H9 (cell line): ENCODE results near the gene PICALM. TPM values are rescaled to one million over a fixed set of nuclear protein-coding genes. Genes with fewer than 3 reads are reported as not detected.

Experiments
- DNase-seq: peaks from one replicate; pipeline ENCODE4 v3.0.0-alpha.2; 2017
- H2AFZ ChIP-seq: one replicate; pipeline ENCODE4 v1.6.1; 2013; ENCODE audit warnings: mild to moderate bottlenecking, low read length, control low read depth, moderate library complexity
- H2AK5ac ChIP-seq: 2 replicates; pipeline ENCODE4 v1.6.1; 2013; ENCODE audit warnings: low read length, control low read depth, mixed read lengths; ENCODE audit not compliant: insufficient read length
- H2BK120ac ChIP-seq: one replicate; pipeline ENCODE4 v1.6.1; 2013; ENCODE audit warnings: low read depth, mild to moderate bottlenecking, low read length, control low read depth, inconsistent platforms; ENCODE audit not compliant: poor library complexity, severe bottlenecking
- H2BK12ac ChIP-seq: 2 replicates; pipeline ENCODE4 v1.6.1; 2013; ENCODE audit warnings: low read length, control low read depth, mixed read lengths, low read depth; ENCODE audit not compliant: insufficient read length
- H2BK15ac ChIP-seq: 2 replicates; pipeline ENCODE4 v1.6.1; 2013; ENCODE audit warnings: low read depth, low read length, control low read depth
- H2BK20ac ChIP-seq: one replicate; pipeline ENCODE4 v1.6.1; 2013; ENCODE audit warnings: low read depth, mild to moderate bottlenecking, low read length, control low read depth, inconsistent platforms; ENCODE audit not compliant: poor library complexity, severe bottlenecking
- H2BK5ac ChIP-seq: 2 replicates; pipeline ENCODE4 v1.6.1; 2013; ENCODE audit warnings: low read length, control low read depth, mixed read lengths; ENCODE audit not compliant: insufficient read length
- H3K14ac ChIP-seq: 2 replicates; pipeline ENCODE4 v1.6.1; 2013; ENCODE audit warnings: low read length, control low read depth; ENCODE audit not compliant: insufficient read depth
- H3K18ac ChIP-seq: 2 replicates; pipeline ENCODE4 v1.6.1; 2013; ENCODE audit warnings: low read depth, mild to moderate bottlenecking, mixed read lengths, low read length, control low read depth; ENCODE audit not compliant: insufficient read length
- H3K23ac ChIP-seq: 2 replicates; pipeline ENCODE4 v1.6.1; 2013; ENCODE audit warnings: low read length, control low read depth, mixed read lengths, low read depth; ENCODE audit not compliant: insufficient read length
- H3K23me2 ChIP-seq: 2 replicates; pipeline ENCODE4 v1.6.1; 2013; ENCODE audit warnings: low read depth, mild to moderate bottlenecking, mixed read lengths, low read length, control low read depth; ENCODE audit not compliant: insufficient read length, poor library complexity, severe bottlenecking
- H3K27ac ChIP-seq: 2 replicates; pipeline ENCODE4 v1.5.1; 2013; ENCODE audit warnings: low read length, control low read depth, mixed read lengths, low read depth; ENCODE audit not compliant: insufficient read length
- H3K27me3 ChIP-seq: 2 replicates; pipeline ENCODE4 v1.6.1; 2013; ENCODE audit warnings: low read length, control low read depth, inconsistent platforms; ENCODE audit not compliant: insufficient read depth
- H3K4ac ChIP-seq: 2 replicates; pipeline ENCODE4 v1.6.1; 2013; ENCODE audit warnings: low read depth, mild to moderate bottlenecking, control low read depth, inconsistent platforms, low read length, moderate library complexity
- H3K4me1 ChIP-seq: 2 replicates; pipeline ENCODE4 v1.6.1; 2013; ENCODE audit warnings: low read length, control low read depth, inconsistent platforms; ENCODE audit not compliant: insufficient read depth
- H3K4me2 ChIP-seq: 2 replicates; pipeline ENCODE4 v1.6.1; 2013; ENCODE audit warnings: low read length, control low read depth, mixed read lengths; ENCODE audit not compliant: insufficient read length, insufficient read depth
- H3K56ac ChIP-seq: 2 replicates; pipeline ENCODE4 v1.6.1; 2013; ENCODE audit warnings: low read depth, mild to moderate bottlenecking, mixed read lengths, low read length, control low read depth; ENCODE audit not compliant: insufficient read length
- H3K79me1 ChIP-seq: 2 replicates; pipeline ENCODE4 v1.6.1; 2013; ENCODE audit warnings: low read depth, mild to moderate bottlenecking, moderate library complexity, low read length, control low read depth, inconsistent platforms; ENCODE audit not compliant: insufficient read depth, poor library complexity, severe bottlenecking
- H3K79me2 ChIP-seq: 2 replicates; pipeline ENCODE4 v1.6.1; 2013; ENCODE audit warnings: low read length, control low read depth, inconsistent platforms; ENCODE audit not compliant: insufficient read depth
- H3K9ac ChIP-seq: 2 replicates; pipeline ENCODE4 v1.6.1; 2013; ENCODE audit warnings: low read length, control low read depth, mixed read lengths; ENCODE audit not compliant: insufficient read length; ENCODE audit errors: extremely low read depth
- H3K9me3 ChIP-seq: one replicate; pipeline ENCODE4 v1.6.1; 2013; ENCODE audit warnings: low read depth, low read length, inconsistent platforms; ENCODE audit not compliant: control insufficient read depth
- H3T11ph ChIP-seq: one replicate; pipeline ENCODE4 v1.6.1; 2013; ENCODE audit warnings: mild to moderate bottlenecking, low read length, control low read depth, inconsistent platforms
- H4K20me1 ChIP-seq: one replicate; pipeline ENCODE4 v1.6.1; 2013; ENCODE audit not compliant: control insufficient read depth, insufficient read length, insufficient read depth
- H4K5ac ChIP-seq: 2 replicates; pipeline ENCODE4 v1.6.1; 2013; ENCODE audit warnings: low read depth, mild to moderate bottlenecking, mixed read lengths, low read length, control low read depth; ENCODE audit not compliant: insufficient read length
- H4K8ac ChIP-seq: replicated peaks from 2 replicates; pipeline ENCODE4 v1.6.1; 2013; ENCODE audit warnings: low read length, control low read depth, mixed read lengths, low read depth; ENCODE audit not compliant: insufficient read length
- H4K91ac ChIP-seq: 2 replicates; pipeline ENCODE4 v1.6.1; 2013; ENCODE audit warnings: low read depth, mild to moderate bottlenecking, moderate library complexity, mixed read lengths, low read length, control low read depth; ENCODE audit not compliant: insufficient read length
- H3K27ac Mint-ChIP-seq, 3 experiments: 2 replicates in 2 of 3; 3 replicates in 1 of 3; pipeline ENCODE4 v1.8.0; 2020 to 2021; ENCODE audit warnings: mixed read lengths in 3 of 3, mild to moderate bottlenecking in 1 of 3, moderate library complexity in 1 of 3
- H3K27me3 Mint-ChIP-seq: 2 replicates; pipeline ENCODE4 v1.8.0; 2021; ENCODE audit warnings: low read depth, mild to moderate bottlenecking, moderate library complexity, mixed read lengths
- H3K36me3 Mint-ChIP-seq, 3 experiments: 2 replicates in 2 of 3; 3 replicates in 1 of 3; pipeline ENCODE4 v1.8.0; 2020 to 2021; ENCODE audit warnings: low read depth in 3 of 3, mixed read lengths in 3 of 3; ENCODE audit not compliant: insufficient read depth in 1 of 3
- H3K4me1 Mint-ChIP-seq, 2 experiments: 2 replicates each; pipeline ENCODE4 v1.8.0; 2020; ENCODE audit warnings: mixed read lengths in 2 of 2
- H3K4me3 Mint-ChIP-seq, 2 experiments: 2 replicates in 1 of 2; 3 replicates in 1 of 2; pipeline ENCODE4 v1.8.0; 2020 to 2021; ENCODE audit warnings: mild to moderate bottlenecking in 2 of 2, mixed read lengths in 2 of 2, moderate library complexity in 1 of 2
- H3K9me3 Mint-ChIP-seq, 2 experiments: 2 replicates in 1 of 2; 3 replicates in 1 of 2; pipeline ENCODE4 v1.8.0; 2020; ENCODE audit warnings: mild to moderate bottlenecking in 2 of 2, mixed read lengths in 2 of 2, moderate library complexity in 1 of 2
- CTCF ChIP-seq: fragments of 200-600 bp; sonication (generic); conservative IDR thresholded peaks from 3 replicates; pipeline ENCODE4 v1.8.0; 2021; ENCODE audit warnings: antibody characterized with exemption, mild to moderate bottlenecking
- WGBS: extraction: QIAGEN DNeasy Blood & Tissue Kit; methylation state at CpG from one replicate; pipeline ENCODE4 v1.1.7; 2013; ENCODE audit warnings: missing lambda C conversion rate, low lambda C conversion rate, mixed read lengths; ENCODE audit not compliant: insufficient read length; ENCODE audit errors: extremely low coverage; 5-methylcytosine and 5-hydroxymethylcytosine counted together
- total RNA-seq: library from RNA; stranded (reverse); gene quantifications from 2 replicates; pipeline ENCODE4 v1.2.1, GENCODE V29; 2021

PICALM gene
- total RNA-seq, 1 experiment from 2014 or later = 76.4 TPM

GRCh38 chr11:86011175-86011574, 57.7 kb downstream of the PICALM start:
- no peaks in the 10 kb centered on the region for H3K9me3 ChIP-seq
- no peak overlapping the region for H2BK15ac ChIP-seq
- no peak overlapping the region for H3K27ac Mint-ChIP-seq
- no peak for DNase-seq
- no peaks in the 10 kb centered on the region for H3K27me3 ChIP-seq
- no peak overlapping the region for H3K56ac ChIP-seq
- H2BK20ac ChIP-seq = no peak overlapping the region
- H3K18ac ChIP-seq = no peak overlapping the region
- WGBS = no CpG with 5 or more reads among the region's 1 CpG
- no peak overlapping the region for H2BK120ac ChIP-seq
- no peak overlapping the region for H3T11ph ChIP-seq
- no peak overlapping the region for H4K5ac ChIP-seq
- H3K4me3 Mint-ChIP-seq = no peak overlapping the region
- no peaks in the 10 kb centered on the region for H3K4me1 Mint-ChIP-seq
- no peak overlapping the region for H2BK12ac ChIP-seq
- H3K14ac ChIP-seq = no peak overlapping the region
- peaks cover 12 to 55% (median 51%) of the 10 kb centered on the region in 3 experiments; a peak in 6 of 7 replicates for H3K36me3 Mint-ChIP-seq
- no peak overlapping the region for H3K23ac ChIP-seq
- no peak overlapping the region for H3K27ac ChIP-seq
- no peak overlapping the region for H4K8ac ChIP-seq
- no peak overlapping the region for H3K4me2 ChIP-seq
- H3K4me1 ChIP-seq = no peaks in the 10 kb centered on the region
- H3K27me3 Mint-ChIP-seq = no peaks in the 10 kb centered on the region
- H3K79me1 ChIP-seq = no peaks in the 10 kb centered on the region
- no peak overlapping the region for H3K4ac ChIP-seq
- no peak overlapping the region for H2AFZ ChIP-seq
- H3K9ac ChIP-seq = no peak overlapping the region
- H4K91ac ChIP-seq = no peak overlapping the region
- no peak for TF ChIP-seq CTCF
- H3K23me2 ChIP-seq = no peaks in the 10 kb centered on the region
- H4K20me1 ChIP-seq = no peaks in the 10 kb centered on the region
- H3K79me2 ChIP-seq = no peaks in the 10 kb centered on the region
- no peaks in the 10 kb centered on the region for H3K9me3 Mint-ChIP-seq
- no peak overlapping the region for H2AK5ac ChIP-seq
- no peak overlapping the region for H2BK5ac ChIP-seq
